Thoracic aorta (tissue), 2 donors: ENCODE measurements around the gene DUSP7. TPM values are rescaled to one million over a fixed set of nuclear protein-coding genes. Genes with fewer than 3 reads are reported as not detected.

Experiments
- ATAC-seq: fragments of 150-250 bp; one replicate; pipeline ENCODE4 v1.8.0; 2017; ENCODE audit warnings: low read depth; ENCODE audit not compliant: insufficient number of reproducible peaks, low FRiP score
- DNase-seq: peaks from one replicate; pipeline ENCODE4 v3.0.0-alpha.2; 2020; ENCODE audit warnings: low spot score
- H3K27ac ChIP-seq, 2 donors: fragments of 200-600 bp; sonication (generic); 1 replicate in 1 of 2; 2 replicates in 1 of 2; pipeline ENCODE4 v1.5.1; 2016; ENCODE audit warnings: mild to moderate bottlenecking in 2 of 2, moderate library complexity in 2 of 2
- H3K27me3 ChIP-seq: fragments of 200-600 bp; sonication (generic); replicated peaks from 2 replicates; pipeline ENCODE4 v1.6.0; 2016; ENCODE audit warnings: mild to moderate bottlenecking; ENCODE audit not compliant: insufficient read depth
- H3K36me3 ChIP-seq: fragments of 200-600 bp; sonication (generic); one replicate; pipeline ENCODE4 v1.5.1; 2016
- H3K4me1 ChIP-seq, 2 donors: fragments of 200-600 bp; sonication (generic); 1 replicate in 1 of 2; 2 replicates in 1 of 2; pipeline versions ENCODE4 v1.5.1 to v1.6.0; 2016; ENCODE audit warnings: low read depth in 2 of 2, mild to moderate bottlenecking in 1 of 2; ENCODE audit not compliant: control insufficient read depth in 1 of 2
- H3K4me3 ChIP-seq: fragments of 200-600 bp; sonication (generic); 2 replicates; pipeline ENCODE4 v1.5.1; 2016; ENCODE audit warnings: mild to moderate bottlenecking
- H3K9me3 ChIP-seq: fragments of 200-600 bp; sonication (generic); 2 replicates; pipeline ENCODE4 v1.5.1; 2016
- total RNA-seq, 2 donors: library from RNA; depleted of rRNA; stranded (reverse); fragments of >200 nt; gene quantifications; one replicate each; pipeline versions ENCODE4 v1.1.0 to v1.2.3, GENCODE V29; 2016
- TF ChIP-seq, protein P1 (sequence below): fragments of 200-600 bp; sonication (generic); IDR thresholded peaks from one replicate; pipeline ENCODE4 v1.5.1; 2019; ENCODE audit warnings: antibody characterized with exemption

DUSP7 gene
- total RNA-seq, 2 donors from 2014 or later = 41.1 to 42.2 TPM

- Histone ChIP-seq H3K36me3 (no peaks in the 10 kb centered on the region), H3K27ac (peak overlapping the region; percentile 92 to 95), H3K4me3 (no peak overlapping the region), H3K4me1 (peaks cover 42 to 90% of the 10 kb centered on the region in 2 donors), H3K27me3 (no peaks in the 10 kb centered on the region), H3K9me3 (no peaks in the 10 kb centered on the region)
- peak; percentile 70 for DNase-seq
- TF ChIP-seq, protein P1, sequence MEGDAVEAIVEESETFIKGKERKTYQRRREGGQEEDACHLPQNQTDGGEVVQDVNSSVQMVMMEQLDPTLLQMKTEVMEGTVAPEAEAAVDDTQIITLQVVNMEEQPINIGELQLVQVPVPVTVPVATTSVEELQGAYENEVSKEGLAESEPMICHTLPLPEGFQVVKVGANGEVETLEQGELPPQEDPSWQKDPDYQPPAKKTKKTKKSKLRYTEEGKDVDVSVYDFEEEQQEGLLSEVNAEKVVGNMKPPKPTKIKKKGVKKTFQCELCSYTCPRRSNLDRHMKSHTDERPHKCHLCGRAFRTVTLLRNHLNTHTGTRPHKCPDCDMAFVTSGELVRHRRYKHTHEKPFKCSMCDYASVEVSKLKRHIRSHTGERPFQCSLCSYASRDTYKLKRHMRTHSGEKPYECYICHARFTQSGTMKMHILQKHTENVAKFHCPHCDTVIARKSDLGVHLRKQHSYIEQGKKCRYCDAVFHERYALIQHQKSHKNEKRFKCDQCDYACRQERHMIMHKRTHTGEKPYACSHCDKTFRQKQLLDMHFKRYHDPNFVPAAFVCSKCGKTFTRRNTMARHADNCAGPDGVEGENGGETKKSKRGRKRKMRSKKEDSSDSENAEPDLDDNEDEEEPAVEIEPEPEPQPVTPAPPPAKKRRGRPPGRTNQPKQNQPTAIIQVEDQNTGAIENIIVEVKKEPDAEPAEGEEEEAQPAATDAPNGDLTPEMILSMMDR = no peak
- peak; percentile 65 for ATAC-seq
These were observed 36.9 kb downstream of the DUSP7 start for GRCh38 chr3:52019352-52020080.

GRCh38 chr3:52018319-52019000 is 37.9 kb downstream of the DUSP7 start:
- H3K27me3 ChIP-seq = no peaks in the 10 kb centered on the region
- peaks cover 35 to 79% of the 10 kb centered on the region in 2 donors for H3K4me1 ChIP-seq
- H3K4me3 ChIP-seq = no peak overlapping the region
- peak overlapping the region; percentile 92 to 95 for H3K27ac ChIP-seq
- H3K9me3 ChIP-seq = no peaks in the 10 kb centered on the region
- TF ChIP-seq, protein P1 = no peak
- no peaks in the 10 kb centered on the region for H3K36me3 ChIP-seq
- DNase-seq (no peak), ATAC-seq (no peak)

GRCh38 chr3:52017586-52017985 is 38.8 kb downstream of the DUSP7 start:
- DNase-seq (no peak), ATAC-seq (no peak)
- Histone ChIP-seq H3K9me3 (no peaks in the 10 kb centered on the region), H3K36me3 (no peaks in the 10 kb centered on the region), H3K4me1 (peaks cover 28 to 71% of the 10 kb centered on the region in 2 donors), H3K27me3 (no peaks in the 10 kb centered on the region), H3K27ac (peak overlapping the region; percentile 92 to 95), H3K4me3 (no peak overlapping the region)
- TF ChIP-seq, protein P1 = no peak

DNA sequence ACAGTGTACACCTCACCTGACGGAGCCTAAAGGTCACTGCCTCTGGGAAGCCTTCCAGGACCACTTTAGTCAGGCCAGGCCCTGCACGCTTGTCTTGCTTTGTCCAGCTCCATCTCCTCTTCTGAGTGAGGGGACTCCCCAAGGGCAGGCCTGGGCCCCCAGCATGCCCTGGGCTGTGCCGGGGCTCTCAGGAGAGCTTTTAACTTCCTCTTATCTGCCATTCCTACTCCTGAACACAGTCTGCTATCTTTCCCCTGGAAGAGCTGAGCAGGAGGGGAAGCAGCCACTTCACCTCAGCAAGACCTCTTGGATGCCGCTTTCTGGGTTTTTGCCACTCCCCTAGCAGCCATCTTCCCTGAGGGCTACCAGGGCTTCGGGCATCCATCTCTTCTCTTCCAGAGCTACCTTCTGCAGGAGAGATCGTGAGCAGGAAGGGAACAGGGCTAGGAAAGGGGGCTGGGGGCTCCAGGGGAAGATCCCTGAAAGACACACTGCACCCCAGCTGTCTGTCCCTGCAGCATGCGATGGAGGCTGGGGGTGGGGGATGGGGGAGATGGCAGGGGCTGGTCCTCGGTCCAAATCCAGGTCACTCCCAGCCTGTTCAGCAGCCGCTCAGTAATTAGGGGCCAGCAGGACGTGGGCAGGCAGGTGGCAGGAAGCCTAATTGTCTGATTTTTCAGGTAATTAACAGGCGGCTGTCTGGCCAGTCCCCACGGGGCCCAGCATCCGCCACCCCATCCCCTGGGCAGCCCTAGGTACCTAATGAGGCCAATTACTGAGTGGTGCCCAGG is 40.7 kb downstream of the DUSP7 start:
- no peak for DNase-seq
- TF ChIP-seq, protein P1 = no peak
- no peaks in the 10 kb centered on the region for H3K36me3 ChIP-seq
- no peaks in the 10 kb centered on the region for H3K9me3 ChIP-seq
- peaks cover 21 to 51% of the 10 kb centered on the region in 2 donors for H3K4me1 ChIP-seq
- no peak for ATAC-seq
- no peaks in the 10 kb centered on the region for H3K27me3 ChIP-seq
- peak overlapping the region; percentile 92 to 95 for H3K27ac ChIP-seq
- H3K4me3 ChIP-seq = no peak overlapping the region

DNA sequence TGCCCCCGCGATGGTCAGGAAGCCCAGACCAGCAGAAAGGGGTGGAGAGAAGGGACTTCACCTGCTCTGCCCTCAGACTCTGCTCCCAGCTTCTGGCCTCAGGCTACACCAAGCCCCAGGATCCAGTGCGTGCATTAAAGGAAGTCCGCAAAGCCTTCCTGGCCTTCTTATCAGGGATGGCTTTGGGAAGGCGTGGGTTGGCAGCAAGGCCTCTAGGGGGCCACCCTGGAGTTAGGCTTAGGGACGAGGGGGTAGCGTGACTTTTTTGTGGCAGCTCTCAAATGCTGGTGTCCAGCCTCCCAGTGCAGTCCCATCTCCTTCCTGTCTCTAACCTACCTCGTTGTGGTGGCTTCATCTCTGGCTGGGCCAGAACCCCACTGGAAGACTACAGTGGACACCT is 41.8 kb downstream of the DUSP7 start:
- DNase-seq = no peak
- Histone ChIP-seq H3K27ac (no peak overlapping the region), H3K27me3 (no peaks in the 10 kb centered on the region), H3K9me3 (no peaks in the 10 kb centered on the region), H3K36me3 (no peaks in the 10 kb centered on the region), H3K4me1 (peaks cover 12 to 41% of the 10 kb centered on the region in 2 donors), H3K4me3 (no peak overlapping the region)
- no peak for ATAC-seq
- TF ChIP-seq, protein P1 = no peak
